Motor neuron (in vitro differentiated cells): Measurements from ENCODE around the gene SYK. TPM values are rescaled to one million over a fixed set of nuclear protein-coding genes. Genes with fewer than 3 reads are reported as not detected.
"Not testable (repeated sequence)": the region's sequence is repeated elsewhere in the genome, so short reads cannot be mapped to it uniquely, and the experiment has no call there.

ENCODE experiments used
- ATAC-seq, 8 experiments: fragments of 200-7000 bp; cut with Tn5 transposase; replicated peaks in 6 of 8; 2 replicates each; pipeline ENCODE4 v1.8.0; 2021; ENCODE audit warnings: mild to moderate bottlenecking in 8 of 8, moderate library complexity in 8 of 8
- H3K27ac ChIP-seq, 2 donors: fragments of 250-450 bp; sonication (Bioruptor Pico); 2 replicates each; pipeline ENCODE4 v1.9.0; 2021; ENCODE audit warnings: antibody characterized with exemption in 2 of 2, mild to moderate bottlenecking in 2 of 2, moderate library complexity in 1 of 2
- H3K4me1 ChIP-seq, 2 donors: fragments of 250-450 bp; sonication (Bioruptor Pico); replicated peaks in 1 of 2; 2 replicates each; pipeline ENCODE4 v1.6.1; 2021; ENCODE audit warnings: antibody characterized with exemption in 2 of 2, mild to moderate bottlenecking in 2 of 2, moderate library complexity in 1 of 2
- H3K4me3 ChIP-seq, 5 donors: fragments of 250-450 bp; sonication (Bioruptor Pico); 2 replicates each; pipeline ENCODE4 v1.9.0; 2021; ENCODE audit warnings: antibody characterized with exemption in 5 of 5, mild to moderate bottlenecking in 5 of 5, moderate library complexity in 4 of 5
- WGBS, 10 experiments: fragments of 450-650 bp; shearing (Covaris generic); methylation state at CpG; one replicate each; pipeline ENCODE4 v1.0.0; 2022; 5-methylcytosine and 5-hydroxymethylcytosine counted together
- in situ Hi-C, 9 experiments: fragments of 400-800 bp; cut with MboI; loops; one replicate each; pipeline ENCODE4 v1.15.0; 2021; ENCODE audit warnings: low sequenced_read_pairs in 9 of 9, low pct_unique_long_range_greater_than_20kb in 2 of 9; ENCODE audit not compliant: unreplicated experiment in 9 of 9
- total RNA-seq, 8 experiments: library from RNA; unstranded; fragments of 300-600 nt; gene quantifications; 2 replicates each; pipeline versions ENCODE4 v1.2.3 to v1.2.4, GENCODE V29; 2022

SYK gene
- under 1 TPM in 6 of 8 experiments, not detected in 2; 0.05 to 0.43 (median 0.16) TPM for total RNA-seq

DNA sequence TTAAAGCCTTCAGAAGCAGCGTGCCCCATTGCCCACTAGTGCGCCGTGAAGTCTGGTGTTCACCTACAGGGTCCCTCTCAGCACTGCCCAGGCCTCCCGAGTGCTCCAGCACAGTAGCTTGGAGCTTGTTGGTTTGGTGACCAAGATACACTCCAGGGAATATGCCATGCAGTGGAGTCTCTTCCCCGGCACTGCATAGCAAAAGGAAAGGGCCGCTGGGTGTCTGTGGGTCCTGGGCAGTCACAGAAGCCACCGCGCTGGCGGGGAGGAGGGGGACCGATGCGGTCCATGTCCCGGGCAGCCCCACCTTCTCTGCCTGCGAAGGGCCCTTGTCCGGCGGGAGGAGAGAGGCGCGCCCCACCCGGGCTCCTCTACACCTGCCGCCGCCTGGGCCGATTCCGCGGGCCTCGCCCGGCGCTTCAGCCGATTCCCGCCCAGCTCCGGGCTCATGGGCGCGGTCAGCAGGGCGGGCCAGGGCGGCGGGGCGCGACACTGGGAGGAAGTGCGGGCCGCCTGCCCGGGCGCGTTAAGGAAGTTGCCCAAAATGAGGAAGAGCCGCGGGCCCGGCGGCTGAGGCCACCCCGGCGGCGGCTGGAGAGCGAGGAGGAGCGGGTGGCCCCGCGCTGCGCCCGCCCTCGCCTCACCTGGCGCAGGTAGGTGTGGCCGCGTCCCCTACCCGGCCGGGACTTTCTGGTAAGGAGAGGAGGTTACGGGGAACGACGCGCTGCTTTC is at the start of gene SYK:
SYK (plus strand) TSS at position 579 of the 732 bp plus-strand sequence. CDS start 42,080 bp downstream, outside the sequence.
- Histone ChIP-seq H3K4me1 (no peaks in the 10 kb centered on the region), H3K4me3 (peak within 1 kb of the TSS; percentile 24 to 36 (median 33)), H3K27ac (no peak within 1 kb of the TSS)
- in situ Hi-C loops = no loop called here
- WGBS, 10 experiments = 0 to 64% (median 24%) methylated on average over 1 to 13 of the region's 64 CpGs; no CpG with 5 or more reads in 3 of the 10 experiments
- ATAC-seq = peak; percentile 58 to 92 (median 70)

GRCh38 chr9:90755514-90756371 is 45.9 kb upstream of the SYK start:
- in situ Hi-C loops = loop anchor here in 2 of 9 experiments (25.0 kb wide), 3 partner anchors 107 to 1168 kb away; no protein-coding TSS in a partner anchor
- H3K4me3 ChIP-seq, ATAC-seq, H3K27ac ChIP-seq, H3K4me1 ChIP-seq: not testable (repeated sequence)
- WGBS, 10 experiments = 0 to 100% (median 70%) methylated on average over 1 to 3 of the region's 13 CpGs; no CpG with 5 or more reads in 4 of the 10 experiments

DNA sequence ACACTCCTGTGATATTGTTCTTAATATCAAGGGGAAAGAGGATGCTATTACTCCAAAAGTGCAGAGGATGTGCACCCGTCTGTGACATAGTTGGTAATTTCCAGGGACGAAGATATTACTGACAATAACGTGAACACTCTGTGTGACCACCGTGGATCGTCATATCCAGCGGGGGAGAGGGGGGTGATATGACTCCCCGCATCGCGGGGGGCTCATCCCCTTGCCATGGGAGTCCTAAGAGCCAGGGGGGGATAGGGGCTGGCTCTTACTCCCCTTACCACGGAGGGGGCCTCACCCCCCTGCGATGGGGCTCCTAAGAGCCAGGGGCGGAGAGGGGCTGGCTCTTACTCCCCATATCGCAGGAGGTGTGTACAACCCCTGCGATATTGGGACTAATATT is 41.0 kb upstream of the SYK start:
- not testable (repeated sequence) for H3K4me3 ChIP-seq, H3K4me1 ChIP-seq, H3K27ac ChIP-seq, ATAC-seq
- in situ Hi-C loops = loop anchor here in 2 of 9 experiments (25.0 kb wide), 3 partner anchors 102 to 1173 kb away; no protein-coding TSS in a partner anchor
- no CpG with 5 or more reads among the region's 14 CpGs for WGBS, 10 experiments

DNA sequence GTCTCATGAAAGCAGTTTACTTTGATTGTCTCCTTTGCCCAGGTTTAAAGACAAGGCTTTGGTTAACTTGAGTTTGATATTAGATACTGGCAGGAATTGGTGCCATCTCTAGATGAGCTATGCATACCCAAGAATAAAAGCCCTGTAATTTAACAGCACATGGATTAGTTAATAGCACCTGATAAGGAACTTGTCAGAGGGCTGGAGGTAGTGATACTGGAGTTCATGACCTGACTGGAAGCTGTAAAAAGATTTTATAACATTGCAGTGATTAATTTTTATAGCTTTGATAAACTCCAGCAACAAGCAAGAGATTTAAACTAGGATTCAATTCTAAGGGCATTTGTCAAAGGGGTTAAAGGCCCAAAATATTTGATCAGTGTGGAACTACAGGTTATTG is 34.9 kb upstream of the SYK start:
- in situ Hi-C loops = loop anchor here in 2 of 9 experiments (25.0 kb wide), 3 partner anchors 96 to 1179 kb away; no protein-coding TSS in a partner anchor
- Histone ChIP-seq H3K4me3 (no peak overlapping the region), H3K27ac (no peak overlapping the region), H3K4me1 (no peaks in the 10 kb centered on the region)
- ATAC-seq = no peak

DNA sequence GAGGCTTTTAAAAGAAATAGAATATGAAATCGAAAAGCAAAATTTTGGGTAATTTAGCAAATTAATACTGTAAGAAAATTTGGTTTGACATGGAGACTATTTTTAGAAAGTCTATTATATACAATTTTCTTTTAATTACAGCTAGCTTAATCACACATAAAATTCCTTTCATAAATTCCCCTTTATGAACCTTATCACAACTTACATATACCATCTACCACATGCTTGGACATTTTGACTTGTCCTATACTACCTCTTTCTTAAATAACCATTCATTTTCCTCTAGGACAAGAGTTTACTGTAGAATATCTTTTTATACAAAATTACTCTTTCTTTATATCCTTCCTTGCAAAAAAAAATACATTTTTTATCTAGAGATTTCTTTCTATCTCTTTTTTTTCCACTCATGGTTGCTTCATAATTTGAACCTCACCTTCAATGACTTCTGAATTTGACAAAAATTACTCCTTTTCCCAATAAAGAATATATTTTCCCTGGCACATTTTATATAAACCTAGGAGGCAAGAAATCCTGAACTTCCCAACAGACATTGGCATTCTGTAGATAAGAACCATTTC is 34.0 kb upstream of the SYK start:
- 0 to 100% (median 74%) methylated on average over 1 of the region's 1 CpG; no CpG with 5 or more reads in 1 of the 10 experiments for WGBS, 10 experiments
- in situ Hi-C loops = loop anchor here in 2 of 9 experiments (25.0 kb wide), 3 partner anchors 95 to 1180 kb away; no protein-coding TSS in a partner anchor

GRCh38 chr9:90770182-90770738 is 31.4 kb upstream of the SYK start:
- ATAC-seq = no peak
- WGBS, 10 experiments = 17 to 90% (median 59%) methylated on average over 1 to 2 of the region's 2 CpGs; no CpG with 5 or more reads in 4 of the 10 experiments
- Histone ChIP-seq H3K27ac (no peak overlapping the region), H3K4me3 (no peak overlapping the region), H3K4me1 (peaks cover 0 to 8% of the 10 kb centered on the region in 2 donors)
- in situ Hi-C loops = loop anchor here in 2 of 9 experiments (25.0 kb wide), 3 partner anchors 92 to 1183 kb away; no protein-coding TSS in a partner anchor

More for the DNA sequence above, 34.0 kb upstream of the SYK start:
- no peak for ATAC-seq
- no peak overlapping the region for H3K4me3 ChIP-seq
- H3K4me1 ChIP-seq = no peaks in the 10 kb centered on the region
- H3K27ac ChIP-seq = no peak overlapping the region

DNA sequence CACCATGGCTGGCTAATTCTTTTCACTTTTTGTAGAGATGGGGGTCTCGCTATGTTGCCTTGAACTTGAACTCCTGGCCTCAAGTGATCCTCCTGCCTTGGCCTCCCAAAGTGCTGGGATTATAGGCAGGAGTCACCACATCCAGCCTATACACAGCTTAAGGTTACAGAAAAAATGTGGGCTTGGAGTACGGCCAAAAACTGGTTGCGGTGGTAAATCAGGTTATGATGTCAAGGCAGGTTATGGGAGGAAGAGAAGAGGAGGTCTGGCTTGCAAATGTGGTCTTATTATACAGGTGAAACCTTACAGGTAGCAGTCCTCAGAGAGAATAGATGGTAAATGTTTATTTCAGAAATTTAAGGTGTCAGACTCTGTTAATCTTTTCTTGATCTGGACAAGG is 30.7 kb upstream of the SYK start:
- WGBS, 10 experiments = 0 to 100% (median 84%) methylated on average over 1 to 3 of the region's 3 CpGs; no CpG with 5 or more reads in 5 of the 10 experiments
- in situ Hi-C loops = loop anchor here in 2 of 9 experiments (25.0 kb wide), 3 partner anchors 91 to 1184 kb away; no protein-coding TSS in a partner anchor
- ATAC-seq = no peak
- Histone ChIP-seq H3K4me3 (no peak overlapping the region), H3K4me1 (peaks cover 0 to 8% of the 10 kb centered on the region in 2 donors), H3K27ac (no peak overlapping the region)

DNA sequence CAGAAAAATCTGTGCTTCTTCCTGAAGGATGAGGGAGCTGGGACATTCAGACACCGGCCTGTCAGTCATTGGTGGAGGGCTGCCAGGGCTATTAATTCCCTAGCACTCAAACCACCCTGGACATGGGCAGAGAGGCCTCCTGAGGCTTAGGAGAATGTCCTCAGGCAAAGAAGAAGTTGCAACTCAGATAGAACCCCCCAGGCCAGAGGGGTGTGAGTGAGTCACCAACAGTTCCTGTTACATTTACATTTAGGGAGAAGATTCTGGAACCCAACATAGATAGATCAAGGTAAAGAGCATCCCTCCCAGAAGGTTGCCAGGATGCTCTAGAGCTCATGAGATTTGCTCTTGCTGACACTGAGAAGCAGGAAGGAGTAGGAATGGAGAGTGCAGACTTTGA is 29.2 kb upstream of the SYK start:
- no peak overlapping the region for H3K4me3 ChIP-seq
- peaks cover 0 to 8% of the 10 kb centered on the region in 2 donors for H3K4me1 ChIP-seq
- 50 to 100% (median 88%) methylated on average over 1 of the region's 1 CpG; no CpG with 5 or more reads in 5 of the 10 experiments for WGBS, 10 experiments
- in situ Hi-C loops = loop anchor here in 2 of 9 experiments (25.0 kb wide), 3 partner anchors 90 to 1185 kb away; no protein-coding TSS in a partner anchor
- no peak overlapping the region for H3K27ac ChIP-seq
- no peak for ATAC-seq

- in situ Hi-C loops = loop anchor here in 2 of 9 experiments (25.0 kb wide), 3 partner anchors 89 to 1186 kb away; no protein-coding TSS in a partner anchor
- 20 to 100% (median 100%) methylated on average over 1 of the region's 1 CpG; no CpG with 5 or more reads in 6 of the 10 experiments for WGBS, 10 experiments
- Histone ChIP-seq H3K4me1 (peaks cover 2 to 10% of the 10 kb centered on the region in 2 donors), H3K27ac (no peak overlapping the region), H3K4me3 (no peak overlapping the region)
- peak; percentile 69 to 94 (median 78) for ATAC-seq
These were observed 28.0 kb upstream of the SYK start for GRCh38 chr9:90773617-90774016.

DNA sequence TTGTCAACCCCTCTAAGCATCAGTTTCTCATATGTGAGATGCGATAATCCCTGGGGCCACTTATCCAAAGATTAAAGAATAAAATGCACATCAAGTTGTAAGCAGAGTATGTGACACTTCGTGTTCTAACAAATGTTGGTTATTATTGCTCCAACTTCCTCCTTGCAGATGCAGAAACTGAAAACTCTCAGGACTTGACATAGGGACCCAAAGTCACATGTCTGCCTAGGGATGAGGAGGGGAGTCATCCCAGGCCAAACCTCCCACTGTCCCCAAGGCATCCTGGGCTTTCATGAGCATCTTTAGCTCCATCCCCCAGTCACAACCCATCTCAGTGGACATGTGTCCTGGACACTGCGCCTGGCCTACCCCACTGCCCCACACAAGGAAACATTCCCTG is 27.5 kb upstream of the SYK start:
- peaks cover 5 to 15% of the 10 kb centered on the region in 2 donors for H3K4me1 ChIP-seq
- WGBS, 10 experiments = 0 to 100% (median 72%) methylated on average over 1 to 3 of the region's 3 CpGs; no CpG with 5 or more reads in 4 of the 10 experiments
- H3K4me3 ChIP-seq = no peak overlapping the region
- in situ Hi-C loops = loop anchor here in 2 of 9 experiments (25.0 kb wide), 3 partner anchors 88 to 1187 kb away; no protein-coding TSS in a partner anchor
- ATAC-seq = no peak
- H3K27ac ChIP-seq = no peak overlapping the region

DNA sequence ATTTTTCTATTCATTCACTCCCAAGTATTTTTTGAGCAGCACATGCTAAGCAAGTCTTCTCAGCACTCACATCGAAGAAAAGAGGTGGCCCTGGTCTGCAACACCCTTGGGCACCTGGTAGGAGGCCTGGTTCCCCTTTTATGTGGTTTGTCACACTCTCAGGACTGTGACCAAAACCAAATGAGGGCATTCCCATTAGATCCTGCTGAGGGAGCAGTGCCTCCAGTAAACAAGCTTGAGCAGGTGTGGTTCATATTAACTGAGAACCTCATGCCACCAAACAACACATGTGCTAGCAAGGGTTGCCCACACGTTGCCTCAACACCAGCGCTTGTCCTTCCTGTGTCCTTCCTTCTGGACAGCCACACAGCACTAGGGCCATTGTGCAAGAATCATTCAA is 26.9 kb upstream of the SYK start:
- in situ Hi-C loops = loop anchor here in 2 of 9 experiments (25.0 kb wide), 3 partner anchors 88 to 1187 kb away; no protein-coding TSS in a partner anchor
- no peak overlapping the region for H3K27ac ChIP-seq
- ATAC-seq = no peak
- WGBS, 10 experiments = 10 to 93% (median 81%) methylated on average over 1 to 3 of the region's 3 CpGs; no CpG with 5 or more reads in 3 of the 10 experiments
- peaks cover 5 to 16% of the 10 kb centered on the region in 2 donors for H3K4me1 ChIP-seq
- H3K4me3 ChIP-seq = no peak overlapping the region

- Histone ChIP-seq H3K27ac (no peak overlapping the region), H3K4me1 (peaks cover 5 to 16% of the 10 kb centered on the region in 2 donors), H3K4me3 (no peak overlapping the region)
- in situ Hi-C loops = no loop called here
- ATAC-seq = no peak
- 11 to 77% (median 42%) methylated on average over 1 to 3 of the region's 3 CpGs; no CpG with 5 or more reads in 2 of the 10 experiments for WGBS, 10 experiments
These were observed 26.0 kb upstream of the SYK start for GRCh38 chr9:90775657-90776056.
